A549 treated with dexamethasone at 1 μM for 4 hours (cell line): ENCODE results near the gene DNAH9. TPM values are rescaled to one million over a fixed set of nuclear protein-coding genes. Genes with fewer than 3 reads are reported as not detected.

Source experiments
- total RNA-seq: library from RNA; stranded (reverse); fragments of 200-300 nt; extraction: Qiagen RNA extraction; gene quantifications from 5 replicates; pipeline ENCODE4 v1.2.3, GENCODE V29; 2022

Gene DNAH9
- 0.13 TPM in 1 of 5 replicates, not detected in the others for total RNA-seq

GRCh38 chr17:11598274-11599221 lies at the start of gene DNAH9:
Gene DNAH9 (plus strand): TSS chr17:11598470. CDS start chr17:11598499, 29 bp downstream.

GRCh38 chr17:11997147-11997971 lies 399.1 kb downstream of the DNAH9 start, which contains the start of gene ZNF18:
Gene ZNF18 (minus strand): TSS chr17:11997475. CDS start chr17:11992829, 4,646 bp downstream.

